HepG2 (cell line): ENCODE measurements around the gene TPX2. TPM values are rescaled to one million over a fixed set of nuclear protein-coding genes. Genes with fewer than 3 reads are reported as not detected.

Experiments used
- FUBP1 ChIP-seq: sonication (generic); formaldehyde crosslinking; IDR thresholded peaks from 2 replicates; pipeline ENCODE4 v1.5.1; 2020; ENCODE audit warnings: missing genetic modification reagents, mild to moderate bottlenecking, borderline replicate concordance
- HINFP ChIP-seq: sonication (generic); formaldehyde crosslinking; IDR thresholded peaks from 2 replicates; pipeline ENCODE4 v1.4.0; 2020; ENCODE audit warnings: low read depth, mild to moderate bottlenecking, missing genetic modification reagents
- HMG20B ChIP-seq: conservative IDR thresholded peaks from 2 replicates; pipeline ENCODE4 v1.6.1; 2016; ENCODE audit warnings: missing genetic modification reagents, missing compliant biosample characterization
- RBFOX2 ChIP-seq: fragments of 200-400 bp; formaldehyde crosslinking; IDR thresholded peaks from 2 replicates; pipeline ENCODE4 v1.6.1; 2017; ENCODE audit warnings: low read depth, mild to moderate bottlenecking, low read length
- RBM22 ChIP-seq: fragments of 200-400 bp; formaldehyde crosslinking; optimal IDR thresholded peaks from 2 replicates; pipeline ENCODE3; 2017; ENCODE audit warnings: mild to moderate bottlenecking, low read length, moderate library complexity
- SALL1 ChIP-seq: sonication (generic); formaldehyde crosslinking; IDR thresholded peaks from 2 replicates; pipeline ENCODE4 v1.8.0; 2022; ENCODE audit warnings: mild to moderate bottlenecking, missing genetic modification reagents
- USF2 ChIP-seq, 2 experiments: sonication (generic) in 1 of 2; formaldehyde crosslinking in 1 of 2; IDR thresholded peaks; 2 replicates each; pipeline versions ENCODE4 v1.5.1 to v1.6.1; 2011 to 2020; ENCODE audit warnings: borderline replicate concordance in 1 of 2, low read depth in 1 of 2, low read length in 1 of 2, mild to moderate bottlenecking in 1 of 2, missing genetic modification reagents in 1 of 2, moderate library complexity in 1 of 2
- ZNF205 ChIP-seq: IDR thresholded peaks from 2 replicates; pipeline ENCODE4 v1.6.1; 2018; ENCODE audit warnings: missing biosample characterization, missing genetic modification reagents
- ZNF501 ChIP-seq: sonication (generic); formaldehyde crosslinking; IDR thresholded peaks from 2 replicates; pipeline ENCODE4 v1.5.1; 2020; ENCODE audit warnings: mild to moderate bottlenecking, moderate library complexity, missing genetic modification reagents
- ZSCAN21 ChIP-seq: sonication (generic); formaldehyde crosslinking; IDR thresholded peaks from 2 replicates; pipeline ENCODE4 v1.8.0; 2022; ENCODE audit warnings: mild to moderate bottlenecking, missing genetic modification reagents, moderate library complexity, borderline replicate concordance
- polyA plus RNA-seq, 8 experiments: library from polyadenylated mRNA; depleted of rRNA in 3 of 8; stranded (reverse) in 7 of 8; unstranded in 1 of 8; fragments of >200 nt; fragmentation: Illumina TruSeq in 4 of 8; extraction: Trizol in 4 of 8; gene quantifications; 2 replicates each; pipeline versions ENCODE4 v1.2.1 to v1.2.3, GENCODE V29; 2011 to 2016; ENCODE audit warnings: low read depth in 4 of 8, missing spikeins in 1 of 8, mixed read lengths in 1 of 8; ENCODE audit not compliant: insufficient read depth in 1 of 8
- total RNA-seq, 5 experiments: library from RNA; depleted of rRNA; stranded (reverse); fragments of >200 nt; fragmentation: Illumina TruSeq; extraction: Trizol; gene quantifications; 2 replicates each; pipeline ENCODE4 v1.2.3, GENCODE V29; 2016; ENCODE audit warnings: low read depth in 1 of 5

TPX2 gene
- total and polyA plus RNA-seq, 2 of the 13 experiments (the other 11 are each of a cell fraction or from before 2014, with no cell fraction given), result 34.3 to 124 TPM

- TF ChIP-seq ZSCAN21 (peak; percentile 14; the same call in 1 of the 2 replicates), HMG20B (CRISPR knock-in tag) (no peak), SALL1 (CRISPR knock-in tag) (peak; percentile 38; the same call in 1 of the 2 replicates), FUBP1 (CRISPR knock-in tag) (no peak), ZNF205 (0 out of 2 replicates have a peak, but pooled peaks have one; percentile 12), HINFP (CRISPR knock-in tag) (peak; percentile 31; the same call in 1 of the 2 replicates), USF2 (IDR thresholded peaks at IDR 0.05; ENCODE audit: low read depth, low read length) (no peak), USF2 (CRISPR knock-in tag; IDR thresholded peaks at IDR 0.05; ENCODE audit: borderline replicate concordance) (0 out of 2 replicates have a peak, but pooled peaks have one; percentile 7), ZNF501 (CRISPR knock-in tag) (peak; percentile 53; the same call in 1 of the 2 replicates), RBM22 (peak; percentile 80), RBFOX2 (peak; percentile 66)
Observed at GRCh38 chr20:31705598-31706597, 33.2 kb upstream of the TPX2 start (continued).
